ENCODE measurements around the gene ZWINT.

ZWINT gene

GRCh38 chr10:56341612-56342011 lies 19.4 kb downstream of the ZWINT start (continued):
- no peak for TF ChIP-seq TSHZ2 (CRISPR knock-in tag; IDR thresholded peaks at IDR 0.05)
- no peak for TF ChIP-seq ZC3H10 (CRISPR knock-in tag; IDR thresholded peaks at IDR 0.05)
- TF ChIP-seq RARB (CRISPR knock-in tag; IDR thresholded peaks at IDR 0.05): no peak
- no peak for TF ChIP-seq ZNF565 (CRISPR knock-in tag; conservative IDR thresholded peaks at IDR 0.05; ENCODE audit: low read depth)
- no peak for TF ChIP-seq ARNTL (CRISPR knock-in tag; IDR thresholded peaks at IDR 0.05; ENCODE audit: borderline replicate concordance, low read depth)

- ATAC-seq: no peak
- TF ChIP-seq GLIS3 (CRISPR knock-in tag; IDR thresholded peaks at IDR 0.05) (no peak), ZNF565 (CRISPR knock-in tag; conservative IDR thresholded peaks at IDR 0.05; ENCODE audit: low read depth) (no peak), CSRNP3 (CRISPR knock-in tag; IDR thresholded peaks at IDR 0.05) (no peak), RARB (CRISPR knock-in tag; IDR thresholded peaks at IDR 0.05) (no peak), ISL1 (CRISPR knock-in tag; IDR thresholded peaks at IDR 0.05) (no peak), ZNF8 (CRISPR knock-in tag; IDR thresholded peaks at IDR 0.05) (no peak), ZC3H10 (CRISPR knock-in tag; IDR thresholded peaks at IDR 0.05) (no peak), SNAI2 (CRISPR knock-in tag; IDR thresholded peaks at IDR 0.05) (no peak), ZFP3 (CRISPR knock-in tag; IDR thresholded peaks at IDR 0.05) (no peak), POU6F1 (CRISPR knock-in tag; IDR thresholded peaks at IDR 0.05; ENCODE audit: borderline replicate concordance, low read depth) (no peak), TOX (CRISPR knock-in tag; IDR thresholded peaks at IDR 0.05; ENCODE audit: borderline replicate concordance) (no peak), ARNTL (CRISPR knock-in tag; IDR thresholded peaks at IDR 0.05; ENCODE audit: borderline replicate concordance, low read depth) (no peak), TSHZ2 (CRISPR knock-in tag; IDR thresholded peaks at IDR 0.05) (no peak), ZFP30 (CRISPR knock-in tag; IDR thresholded peaks at IDR 0.05) (no peak), ZNF70 (CRISPR knock-in tag; IDR thresholded peaks at IDR 0.05) (no peak), TCF4 (CRISPR knock-in tag; IDR thresholded peaks at IDR 0.05; ENCODE audit: borderline replicate concordance) (no peak), ESRRG (CRISPR knock-in tag; IDR thresholded peaks at IDR 0.05) (no peak), BACH2 (CRISPR knock-in tag; IDR thresholded peaks at IDR 0.05; ENCODE audit: borderline replicate concordance) (no peak)
Observed at GRCh38 chr10:56329961-56330360, 31.1 kb downstream of the ZWINT start.

- TF ChIP-seq TSHZ2 (CRISPR knock-in tag; IDR thresholded peaks at IDR 0.05): no peak
- TF ChIP-seq ZFP30 (CRISPR knock-in tag; IDR thresholded peaks at IDR 0.05): no peak
- no peak for TF ChIP-seq BACH2 (CRISPR knock-in tag; IDR thresholded peaks at IDR 0.05; ENCODE audit: borderline replicate concordance)
- TF ChIP-seq ZC3H10 (CRISPR knock-in tag; IDR thresholded peaks at IDR 0.05): no peak
- TF ChIP-seq PPARA (CRISPR knock-in tag; IDR thresholded peaks at IDR 0.05; ENCODE audit: borderline replicate concordance): no peak
- TF ChIP-seq ARNTL (CRISPR knock-in tag; IDR thresholded peaks at IDR 0.05; ENCODE audit: borderline replicate concordance, low read depth): no peak
- no peak for TF ChIP-seq ZNF70 (CRISPR knock-in tag; IDR thresholded peaks at IDR 0.05)
- TF ChIP-seq CSRNP3 (CRISPR knock-in tag; IDR thresholded peaks at IDR 0.05): no peak
- TF ChIP-seq ESRRG (CRISPR knock-in tag; IDR thresholded peaks at IDR 0.05): no peak
- TF ChIP-seq SNAI2 (CRISPR knock-in tag; IDR thresholded peaks at IDR 0.05): no peak
- TF ChIP-seq TCF4 (CRISPR knock-in tag; IDR thresholded peaks at IDR 0.05; ENCODE audit: borderline replicate concordance): no peak
- no peak for TF ChIP-seq CREB5 (CRISPR knock-in tag; IDR thresholded peaks at IDR 0.05; ENCODE audit: low read depth)
- TF ChIP-seq CSDC2 (CRISPR knock-in tag; IDR thresholded peaks at IDR 0.05): no peak
- TF ChIP-seq ZNF8 (CRISPR knock-in tag; IDR thresholded peaks at IDR 0.05): no peak
- no peak for TF ChIP-seq RARB (CRISPR knock-in tag; IDR thresholded peaks at IDR 0.05)
- no peak for TF ChIP-seq ISL1 (CRISPR knock-in tag; IDR thresholded peaks at IDR 0.05)
- no peak for ATAC-seq
Observed at GRCh38 chr10:56327118-56327517, 33.9 kb downstream of the ZWINT start.
